MM.1S (cell line): ENCODE measurements around the gene SMLR1.

Experiments used
- DNase-seq: peaks from one replicate; pipeline ENCODE4 v3.0.0-alpha.2; 2015
- H2AFZ ChIP-seq: fragments of 300-600 bp; sonication (generic); 2 replicates; pipeline ENCODE4 v1.6.0; 2016; ENCODE audit warnings: antibody characterized with exemption, low read length
- H3F3A ChIP-seq: fragments of 300-600 bp; sonication (generic); 2 replicates; pipeline ENCODE4 v1.6.1; 2016; ENCODE audit warnings: mild to moderate bottlenecking, antibody characterized with exemption, low read length, moderate library complexity, mixed read lengths; ENCODE audit not compliant: insufficient read depth
- H3K27ac ChIP-seq: fragments of 300-600 bp; sonication (generic); 2 replicates; pipeline ENCODE4 v1.5.1; 2016; ENCODE audit warnings: mild to moderate bottlenecking, low read length
- H3K27me3 ChIP-seq: fragments of 300-600 bp; sonication (generic); replicated peaks from 2 replicates; pipeline ENCODE4 v1.6.0; 2016; ENCODE audit warnings: low read length; ENCODE audit not compliant: insufficient read depth
- H3K36me3 ChIP-seq: fragments of 300-600 bp; sonication (generic); replicated peaks from 2 replicates; pipeline ENCODE4 v1.6.1; 2016; ENCODE audit warnings: mild to moderate bottlenecking, low read length, mixed read lengths; ENCODE audit not compliant: insufficient read depth
- H3K4me1 ChIP-seq: fragments of 300-600 bp; sonication (generic); 2 replicates; pipeline ENCODE4 v1.6.1; 2016; ENCODE audit warnings: low read length, mixed read lengths
- H3K4me2 ChIP-seq: fragments of 300-600 bp; sonication (generic); 2 replicates; pipeline ENCODE4 v1.6.0; 2016; ENCODE audit warnings: low read depth, low read length
- H3K4me3 ChIP-seq: fragments of 300-600 bp; sonication (generic); 2 replicates; pipeline ENCODE4 v1.5.1; 2016; ENCODE audit warnings: low read length, mixed read lengths
- H3K79me2 ChIP-seq: fragments of 300-600 bp; sonication (generic); 2 replicates; pipeline ENCODE4 v1.6.1; 2016; ENCODE audit warnings: mixed run types, low read length, mixed read lengths
- H3K9ac ChIP-seq: fragments of 300-600 bp; sonication (generic); 2 replicates; pipeline ENCODE4 v1.6.1; 2016; ENCODE audit warnings: low read length, mixed read lengths
- H3K9me2 ChIP-seq: fragments of 300-600 bp; sonication (generic); replicated peaks from 2 replicates; pipeline ENCODE4 v1.6.1; 2016; ENCODE audit warnings: mild to moderate bottlenecking, low read length, mixed read lengths; ENCODE audit not compliant: insufficient read depth
- H3K9me3 ChIP-seq: fragments of 300-600 bp; sonication (generic); replicated peaks from 2 replicates; pipeline ENCODE4 v1.6.1; 2016; ENCODE audit warnings: mild to moderate bottlenecking, low read length, mixed read lengths; ENCODE audit not compliant: insufficient read depth
- H4K20me1 ChIP-seq: fragments of 300-600 bp; sonication (generic); 2 replicates; pipeline ENCODE4 v1.6.1; 2016; ENCODE audit warnings: mild to moderate bottlenecking, low read length, moderate library complexity, mixed read lengths; ENCODE audit not compliant: insufficient read depth
- CTCF ChIP-seq: fragments of 300-600 bp; sonication (generic); IDR thresholded peaks from 2 replicates; pipeline ENCODE4 v1.5.1; 2016; ENCODE audit warnings: antibody characterized with exemption, low read length, mixed read lengths
- EZH2 ChIP-seq: fragments of 300-600 bp; sonication (generic); optimal IDR thresholded peaks from 2 replicates; pipeline ENCODE3; 2017; ENCODE audit warnings: low read depth, mild to moderate bottlenecking, antibody characterized with exemption, low read length, mixed read lengths
- EZH2phosphoT487 ChIP-seq: fragments of 300-600 bp; sonication (generic); IDR thresholded peaks from 2 replicates; pipeline ENCODE4 v1.6.1; 2018; ENCODE audit warnings: antibody characterized with exemption, low read length

SMLR1 gene

GRCh38 chr6:130847001-130847910 is 20.1 kb downstream of the SMLR1 start:
- H3K9me2 ChIP-seq: no peaks in the 10 kb centered on the region
- no peak for TF ChIP-seq CTCF
- no peak for TF ChIP-seq EZH2
- no peak for TF ChIP-seq EZH2phosphoT487
- H3K36me3 ChIP-seq: no peaks in the 10 kb centered on the region
- no peak overlapping the region for H2AFZ ChIP-seq
- H3K27me3 ChIP-seq: no peaks in the 10 kb centered on the region
- H3K27ac ChIP-seq: no peak overlapping the region
- no peak overlapping the region for H3K4me2 ChIP-seq
- no peaks in the 10 kb centered on the region for H3K9me3 ChIP-seq
- no peaks in the 10 kb centered on the region for H4K20me1 ChIP-seq
- H3K9ac ChIP-seq: no peak overlapping the region
- H3K79me2 ChIP-seq: no peaks in the 10 kb centered on the region
- no peaks in the 10 kb centered on the region for H3F3A ChIP-seq
- no peak overlapping the region for H3K4me3 ChIP-seq
- peaks cover 19% of the 10 kb centered on the region for H3K4me1 ChIP-seq
- no peak for DNase-seq

DNA sequence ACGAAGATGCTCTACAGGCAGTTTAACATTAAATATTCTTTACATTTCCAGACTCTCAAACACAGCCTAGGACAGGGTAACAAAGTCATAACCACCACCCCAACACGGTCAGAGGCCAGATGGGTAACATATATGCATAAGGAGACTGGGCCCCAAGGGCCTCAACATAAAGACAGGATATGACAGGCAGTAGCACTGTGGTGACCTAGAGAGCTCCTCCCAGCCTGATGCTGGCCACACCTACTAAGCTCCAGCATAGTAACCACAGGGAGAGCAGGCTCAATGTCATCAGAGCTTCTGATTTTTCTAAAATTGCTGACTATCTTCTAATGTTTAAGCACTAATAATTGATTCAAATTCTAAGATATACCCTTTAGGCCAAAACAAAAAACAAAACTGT is 21.7 kb downstream of the SMLR1 start:
- Histone ChIP-seq H2AFZ (no peak overlapping the region), H3K9ac (no peak overlapping the region), H3K36me3 (no peaks in the 10 kb centered on the region), H3K9me3 (no peaks in the 10 kb centered on the region), H3K9me2 (no peaks in the 10 kb centered on the region), H3K27me3 (no peaks in the 10 kb centered on the region), H3F3A (no peaks in the 10 kb centered on the region), H3K4me3 (no peak overlapping the region), H3K4me1 (peaks cover 19% of the 10 kb centered on the region), H3K79me2 (no peaks in the 10 kb centered on the region), H3K4me2 (no peak overlapping the region), H3K27ac (no peak overlapping the region), H4K20me1 (no peaks in the 10 kb centered on the region)
- no peak for TF ChIP-seq EZH2
- no peak for TF ChIP-seq EZH2phosphoT487
- TF ChIP-seq CTCF: no peak
- peak; percentile 70 for DNase-seq

DNA sequence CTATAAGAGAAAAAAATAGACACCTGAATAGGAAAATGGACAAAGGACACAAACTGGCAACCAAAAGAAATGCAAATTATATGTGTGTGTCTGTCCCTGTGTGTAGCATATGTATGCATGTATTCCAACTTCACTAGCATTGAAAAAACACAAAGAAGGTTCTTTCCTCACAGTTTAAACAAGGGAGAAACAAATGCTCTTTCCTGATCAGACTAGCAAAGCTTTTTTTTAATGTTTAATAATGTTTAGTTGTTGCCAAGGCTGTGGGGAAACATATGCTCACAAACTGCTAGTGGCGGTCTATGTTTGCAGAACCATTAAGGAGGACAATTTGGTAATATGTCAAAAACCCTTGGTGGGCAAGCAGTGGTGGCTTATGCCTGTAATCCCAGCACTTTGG is 22.4 kb downstream of the SMLR1 start:
- Histone ChIP-seq H4K20me1 (no peaks in the 10 kb centered on the region), H3K9ac (no peak overlapping the region), H3K4me2 (no peak overlapping the region), H3K9me3 (no peaks in the 10 kb centered on the region), H3K27me3 (no peaks in the 10 kb centered on the region), H3K27ac (no peak overlapping the region), H3K79me2 (no peaks in the 10 kb centered on the region), H3K9me2 (no peaks in the 10 kb centered on the region), H3K4me1 (peaks cover 19% of the 10 kb centered on the region), H3K36me3 (no peaks in the 10 kb centered on the region), H3K4me3 (no peak overlapping the region), H3F3A (no peaks in the 10 kb centered on the region), H2AFZ (no peak overlapping the region)
- TF ChIP-seq EZH2phosphoT487 (no peak), CTCF (no peak), EZH2 (no peak)
- DNase-seq: no peak
